A549 (cell line): ENCODE results near the gene PNPLA2. TPM values are rescaled to one million over a fixed set of nuclear protein-coding genes. Genes with fewer than 3 reads are reported as not detected.

Source experiments
- ATAC-seq, 2 experiments: fragments of 200-7000 bp in 1 of 2; fragments of >200 bp in 1 of 2; cut with Nextera tagmentation in 1 of 2; cut with Tn5 transposase in 1 of 2; 3 replicates each; pipeline versions ENCODE4 v1.8.0 to v1.9.1; 2018 to 2020; ENCODE audit warnings: mild to moderate bottlenecking in 1 of 2, moderate library complexity in 1 of 2
- CTCF ChIA-PET: fragments of 300-600 bp; sonication (Branson Sonifier 250); formaldehyde crosslinking; extraction: SDS; loops from one replicate; lab custom pipeline; 2021; ENCODE audit warnings: antibody characterized with exemption, inconsistent platforms; lab: Yijun Ruan, JAX
- POLR2A ChIA-PET: fragments of 350-600 bp; formaldehyde crosslinking; extraction: SDS; loops from one replicate; lab custom pipeline; 2021; ENCODE audit warnings: antibody characterized with exemption, inconsistent platforms; lab: Yijun Ruan, JAX
- DNase-seq, 2 experiments: peaks; one replicate each; pipeline versions ENCODE4 v3.0.0 to v3.0.0-alpha.2; 2011 to 2016; ENCODE audit warnings: low read depth in 1 of 2, low spot score in 1 of 2
- FAIRE-seq: peaks from 2 replicates; lab custom pipeline; 2011; peaks lifted over from hg19 to GRCh38; lab: Jason Lieb, UNC
- H3K27ac ChIP-seq, 2 experiments: fragments of >200 bp; sonication (Bioruptor Twin); formaldehyde crosslinking; 3 replicates each; pipeline ENCODE4 v1.5.1; 2016 to 2017
- H3K4me1 ChIP-seq: fragments of >200 bp; sonication (Bioruptor Twin); formaldehyde crosslinking; 3 replicates; pipeline ENCODE4 v1.6.1; 2016
- H3K4me2 ChIP-seq: fragments of >200 bp; sonication (Bioruptor Twin); formaldehyde crosslinking; 3 replicates; pipeline ENCODE4 v1.6.1; 2016
- H3K4me3 ChIP-seq: fragments of >200 bp; sonication (Bioruptor Twin); formaldehyde crosslinking; 3 replicates; pipeline ENCODE4 v1.5.1; 2016
- H3K9me3 ChIP-seq: fragments of >200 bp; sonication (Bioruptor Twin); formaldehyde crosslinking; 3 replicates; pipeline ENCODE4 v1.6.1; 2016
- BCL3 ChIP-seq: fragments of >200 bp; sonication (Bioruptor Twin); formaldehyde crosslinking; IDR thresholded peaks from 3 replicates; pipeline ENCODE4 v1.6.1; 2016
- GATA3 ChIP-seq: IDR thresholded peaks from 2 replicates; pipeline ENCODE4 v1.6.1; 2012; ENCODE audit warnings: borderline replicate concordance
- HOXB5 ChIP-seq: fragments of 250-450 bp; sonication (Bioruptor Pico); IDR thresholded peaks from 2 replicates; pipeline ENCODE4 v1.5.0; 2020; ENCODE audit warnings: mild to moderate bottlenecking, moderate library complexity
- JUN ChIP-seq, 2 experiments: fragments of >200 bp; sonication (Bioruptor Twin); formaldehyde crosslinking; IDR thresholded peaks; 2 replicates in 1 of 2; 3 replicates in 1 of 2; pipeline ENCODE4 v1.6.1; 2016 to 2017
- NR3C1 ChIP-seq: fragments of >200 bp; sonication (Bioruptor Twin); formaldehyde crosslinking; IDR thresholded peaks from 3 replicates; pipeline ENCODE4 v1.6.1; 2017
- PBX3 ChIP-seq: IDR thresholded peaks from 2 replicates; pipeline ENCODE4 v1.6.1; 2012
- POLR2A ChIP-seq: IDR thresholded peaks from 2 replicates; pipeline ENCODE4 v1.6.1; 2012; ENCODE audit warnings: mild to moderate bottlenecking, low read length
- REST ChIP-seq: fragments of 200-600 bp; sonication (generic); IDR thresholded peaks from 2 replicates; pipeline ENCODE4 v1.6.1; 2016; ENCODE audit warnings: antibody characterized with exemption, mild to moderate bottlenecking, moderate library complexity
- WGBS: methylation state at CpG from one replicate; pipeline ENCODE4 v1.1.6; 2017; ENCODE audit errors: missing lambda C conversion rate; 5-methylcytosine and 5-hydroxymethylcytosine counted together
- polyA plus RNA-seq, 4 experiments: library from polyadenylated mRNA; depleted of rRNA in 3 of 4; stranded (reverse); fragments of >200 nt; fragmentation: RNase III in 1 of 4; extraction: RNeasy Plus Mini Kit Qiagen cat#74134 plus additional on column Dnase treatment in 1 of 4; gene quantifications; 2 replicates in 3 of 4; 3 replicates in 1 of 4; pipeline ENCODE4 v1.2.3, GENCODE V29; 2011 to 2017

PNPLA2 gene
- polyA plus RNA-seq, 2 of the 4 experiments (the other 2 are of a cell fraction): 13.2 to 25.4 TPM

- ChIA-PET POLR2A (interaction anchor here (1.6 to 3.4 kb wide), 2 partner anchors 17 to 28 kb away, joined by 6 to 16 read pairs; partner anchors contain the start of genes PNPLA2 and RPLP2), CTCF (interaction anchor here (3.7 kb wide), 1 partner anchor 12 kb away, joined by 21 read pairs; no protein-coding TSS in a partner anchor)
- ATAC-seq (no peak), DNase-seq (no peak), FAIRE-seq (no peak)
- Histone ChIP-seq H3K4me1 (peaks cover 71% of the 10 kb centered on the region), H3K4me2 (peak overlapping the region; percentile 92), H3K9me3 (no peaks in the 10 kb centered on the region), H3K27ac (peak overlapping the region; percentile 47 to 99)
- peak; percentile 35; the same call in 1 of the 2 replicates for TF ChIP-seq PBX3
- no peak for TF ChIP-seq HOXB5
- TF ChIP-seq, all 56 proteins: peak for 1
- H3K4me3 ChIP-seq: no peak overlapping the region
- WGBS: 87% methylated on average over 2 of the region's 9 CpGs
Observed at GRCh38 chr11:836700-837099, 18.0 kb downstream of the PNPLA2 start.

GRCh38 chr11:837189-837989 lies 18.7 kb downstream of the PNPLA2 start:
- Histone ChIP-seq H3K9me3 (no peaks in the 10 kb centered on the region), H3K4me3 (no peak overlapping the region), H3K27ac (peak overlapping the region; percentile 47 to 99; a peak in 5 of 6 replicates), H3K4me1 (peaks cover 66% of the 10 kb centered on the region), H3K4me2 (peak overlapping the region; percentile 92)
- WGBS: 78% methylated on average over 18 of the region's 22 CpGs
- POLR2A ChIA-PET: interaction anchor here (1.6 to 3.4 kb wide), 2 partner anchors 18 to 28 kb away, joined by 6 to 16 read pairs; partner anchors contain the start of genes PNPLA2 and RPLP2
- peak in 1 of 2 experiments; percentile 0; a peak in 1 of 6 replicates for ATAC-seq
- CTCF ChIA-PET: interaction anchor here (1.4 to 3.7 kb wide), 3 partner anchors 11 to 22 kb away, joined by 3 to 21 read pairs (median 4); no protein-coding TSS in a partner anchor
- FAIRE-seq: no peak
- peak; percentile 4; the same call in 1 of the 2 replicates for TF ChIP-seq GATA3
- peak; percentile 28; the same call in 1 of the 2 replicates for TF ChIP-seq POLR2A
- TF ChIP-seq BCL3: no peak; the same call in 2 of the 3 replicates
- TF ChIP-seq NR3C1: no peak
- TF ChIP-seq JUN (IDR thresholded peaks at IDR 0.05): 0 out of 5 replicates have a peak, but pooled peaks have one; percentile 6 to 28
- no peak for DNase-seq

GRCh38 chr11:837990-838307 lies 19.2 kb downstream of the PNPLA2 start:
- Histone ChIP-seq H3K27ac (peak overlapping the region; percentile 61 to 99), H3K4me2 (peak overlapping the region; percentile 92), H3K4me3 (no peak overlapping the region), H3K4me1 (peaks cover 66% of the 10 kb centered on the region), H3K9me3 (no peaks in the 10 kb centered on the region)
- ChIA-PET POLR2A (interaction anchor here (3.4 kb wide), 1 partner anchor 18 kb away, joined by 16 read pairs; the partner anchor contains the start of gene PNPLA2), CTCF (interaction anchor here (1.4 to 3.7 kb wide), 3 partner anchors 10 to 22 kb away, joined by 3 to 21 read pairs (median 4); no protein-coding TSS in a partner anchor)
- TF ChIP-seq GATA3: peak; percentile 2; the same call in 1 of the 2 replicates
- TF ChIP-seq JUN (IDR thresholded peaks at IDR 0.05): peak in 1 of 2 experiments; percentile 27; a peak in 1 of 5 replicates
- no peak for TF ChIP-seq REST
- no peak for DNase-seq
- ATAC-seq: no peak
- 66% methylated on average over 8 of the region's 8 CpGs for WGBS
- no peak for FAIRE-seq
